Activated T-helper 9 cell treated with anti-CD3 and anti-CD28 coated beads, Interleukin-2, amount 50 U/mL, for 16 hours (primary cell): ENCODE data around the gene GFOD2.
"Not testable (repeated sequence)": the region's sequence is repeated elsewhere in the genome, so short reads cannot be mapped to it uniquely, and the experiment has no call there.

Experiments used
- DNase-seq: peaks from one replicate; pipeline ENCODE4 v3.0.0-alpha.2; 2020; ENCODE audit warnings: low read depth

Gene GFOD2

GRCh38 chr16:67702130-67702529 is 17.0 kb downstream of the GFOD2 start:
- no peak for DNase-seq

- DNase-seq, result no peak
Measured at GRCh38 chr16:67701420-67701819, 17.7 kb downstream of the GFOD2 start.

GRCh38 chr16:67699265-67699664 is 19.9 kb downstream of the GFOD2 start:
- no peak for DNase-seq

- no peak for DNase-seq
Measured at GRCh38 chr16:67697422-67698185, 21.5 kb downstream of the GFOD2 start.

GRCh38 chr16:67694611-67695010 is 24.5 kb downstream of the GFOD2 start:
- no peak for DNase-seq

- not testable (repeated sequence) for DNase-seq
Measured at GRCh38 chr16:67693517-67694285, 25.4 kb downstream of the GFOD2 start.

GRCh38 chr16:67685388-67686112 is 33.6 kb downstream of the GFOD2 start:
- no peak for DNase-seq

GRCh38 chr16:67683767-67684166 is 35.3 kb downstream of the GFOD2 start:
- DNase-seq, result no peak

GRCh38 chr16:67679935-67680897 is 38.9 kb downstream of the GFOD2 start:
- no peak for DNase-seq

- no peak for DNase-seq
Measured at GRCh38 chr16:67678354-67679023, 40.6 kb downstream of the GFOD2 start.

GRCh38 chr16:67677712-67678111 is 41.4 kb downstream of the GFOD2 start:
- DNase-seq, result no peak

- no peak for DNase-seq
Measured at GRCh38 chr16:67676939-67677338, 42.2 kb downstream of the GFOD2 start.

GRCh38 chr16:67676516-67676915 is 42.6 kb downstream of the GFOD2 start:
- no peak for DNase-seq

GRCh38 chr16:67675999-67676398 is 43.1 kb downstream of the GFOD2 start:
- no peak for DNase-seq

- DNase-seq, result no peak
Measured at GRCh38 chr16:67675579-67675935, 43.6 kb downstream of the GFOD2 start.

- no peak for DNase-seq
Measured at GRCh38 chr16:67674851-67675578, 44.1 kb downstream of the GFOD2 start.

- DNase-seq, result no peak
Measured at GRCh38 chr16:67673712-67674580, 45.2 kb downstream of the GFOD2 start.

GRCh38 chr16:67672739-67673662 is 46.1 kb downstream of the GFOD2 start:
- DNase-seq, result no peak
